Right lobe of liver (tissue), 4 donors: ENCODE results near the gene SUGCT.

ENCODE experiments used
- CTCF ChIP-seq, 4 donors: fragments of 200-600 bp in 3 of 4; fragments of 450-650 bp in 1 of 4; IDR thresholded peaks; one replicate each; pipeline versions ENCODE4 v1.5.1 to v1.8.0; 2016 to 2022; ENCODE audit warnings: antibody characterized with exemption in 4 of 4, mild to moderate bottlenecking in 2 of 4
- POLR2A ChIP-seq: fragments of 450-650 bp; IDR thresholded peaks from one replicate; pipeline ENCODE4 v1.6.1; 2017; ENCODE audit warnings: antibody characterized with exemption, mild to moderate bottlenecking
- donor health status: DM: no; HTN: no; CAD: no.
- donor health status: DM: no; HTN: no; CAD: no.
- donor health status: DM: no; HTN: yes; CAD: no.

- no peak for TF ChIP-seq CTCF (IDR thresholded peaks at IDR 0.05)
- no peak for TF ChIP-seq POLR2A
Observed at GRCh38 chr7:40097728-40098127, 37.1 kb upstream of the SUGCT start.
